ENCODE results near the gene TMED6. TPM values are rescaled to one million over a fixed set of nuclear protein-coding genes. Genes with fewer than 3 reads are reported as not detected.

TMED6 gene
- total RNA-seq, 1 donor from 2014 or later, result not detected

DNA sequence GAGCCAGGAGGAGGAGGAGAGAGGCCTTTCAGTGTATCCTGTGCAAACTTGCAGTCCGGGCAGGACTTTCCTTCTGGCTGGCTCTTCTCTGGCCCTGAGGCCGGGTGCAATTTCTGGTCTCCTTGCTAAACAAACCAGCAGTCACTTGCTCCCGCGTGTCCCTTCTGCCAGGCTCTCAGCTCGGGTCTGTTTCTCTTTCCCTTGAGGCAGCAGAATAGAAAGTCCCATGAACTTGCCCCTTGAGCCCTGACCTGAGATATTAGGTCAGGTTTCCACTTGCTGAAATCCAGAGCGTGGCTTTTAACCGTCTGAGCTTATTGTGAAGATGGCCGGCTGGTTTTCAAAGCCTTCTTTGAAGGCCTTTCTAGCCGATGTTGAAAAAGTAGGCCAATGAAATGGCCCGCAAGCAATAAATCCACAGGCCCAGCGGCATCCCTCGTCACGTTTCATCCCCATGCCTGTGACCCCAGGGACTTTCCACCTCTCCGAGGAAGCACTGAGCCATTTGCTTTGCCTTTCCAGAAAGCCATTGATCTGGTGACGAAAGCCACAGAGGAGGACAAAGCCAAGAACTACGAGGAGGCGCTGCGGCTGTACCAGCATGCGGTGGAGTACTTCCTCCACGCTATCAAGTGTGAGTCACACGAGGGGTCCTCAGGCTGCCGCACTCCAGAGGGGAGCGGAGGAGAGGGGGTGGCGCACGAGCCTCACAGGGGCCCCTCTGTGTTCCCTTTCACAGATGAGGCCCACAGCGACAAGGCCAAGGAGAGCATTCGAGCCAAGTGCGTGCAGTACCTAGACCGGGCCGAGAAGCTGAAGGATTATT lies 35.9 kb downstream of the TMED6 start:
- no peak for DNase-seq (ENCODE audit: low spot score)
- Histone ChIP-seq H3K4me2 (no peak overlapping the region), H3K4me3 (no peak overlapping the region), H3K36me3 (no peaks in the 10 kb centered on the region), H3K27ac (no peak overlapping the region), H4K20me1 (ENCODE audit: low read depth) (peaks cover 24% of the 10 kb centered on the region), H3K9ac (no peak overlapping the region), H2AFZ (replicated peaks) (no peak overlapping the region), H3K4me1 (no peaks in the 10 kb centered on the region), H3K79me2 (ENCODE audit: low read depth) (peaks cover 41% of the 10 kb centered on the region), H3F3A (ENCODE audit: low read depth) (peaks cover 2% of the 10 kb centered on the region), H3K9me3 (ENCODE audit: low read depth) (no peaks in the 10 kb centered on the region), H3K27me3 (no peaks in the 10 kb centered on the region)
- Mint-ChIP-seq H3K4me3 (no peak overlapping the region), H3K36me3 (peaks cover 21% of the 10 kb centered on the region), H3K9me3 (no peaks in the 10 kb centered on the region), H3K4me1 (peaks cover 11% of the 10 kb centered on the region), H3K27me3 (ENCODE audit: insufficient read depth, low read depth) (peaks cover 3% of the 10 kb centered on the region), H3K27ac (peak overlapping the region; percentile 11)
- TF ChIP-seq CTCF (IDR thresholded peaks at IDR 0.05) (no peak), EZH2phosphoT487 (IDR thresholded peaks at IDR 0.05) (no peak), EZH2 (IDR thresholded peaks at IDR 0.05) (no peak)

GRCh38 chr16:69314534-69314933 lies 37.1 kb downstream of the TMED6 start:
- Histone ChIP-seq H3K4me3 (no peak overlapping the region), H3F3A (ENCODE audit: low read depth) (peaks cover 8% of the 10 kb centered on the region), H3K9ac (no peak overlapping the region), H3K79me2 (ENCODE audit: low read depth) (peaks cover 41% of the 10 kb centered on the region), H3K4me1 (no peaks in the 10 kb centered on the region), H3K9me3 (ENCODE audit: low read depth) (no peaks in the 10 kb centered on the region), H3K4me2 (no peak overlapping the region), H3K27ac (no peak overlapping the region), H2AFZ (replicated peaks) (no peak overlapping the region), H4K20me1 (ENCODE audit: low read depth) (peaks cover 24% of the 10 kb centered on the region), H3K36me3 (no peaks in the 10 kb centered on the region), H3K27me3 (no peaks in the 10 kb centered on the region)
- no peak overlapping the region for H3K4me3 Mint-ChIP-seq
- no peaks in the 10 kb centered on the region for H3K9me3 Mint-ChIP-seq
- DNase-seq (ENCODE audit: low spot score), result no peak
- peaks cover 4% of the 10 kb centered on the region for H3K27me3 Mint-ChIP-seq (ENCODE audit: insufficient read depth, low read depth)
- peaks cover 18% of the 10 kb centered on the region for H3K4me1 Mint-ChIP-seq
- H3K27ac Mint-ChIP-seq, result no peak overlapping the region
- TF ChIP-seq EZH2phosphoT487 (IDR thresholded peaks at IDR 0.05) (no peak), CTCF (IDR thresholded peaks at IDR 0.05) (no peak), EZH2 (IDR thresholded peaks at IDR 0.05) (no peak)
- H3K36me3 Mint-ChIP-seq, result peaks cover 18% of the 10 kb centered on the region

DNA sequence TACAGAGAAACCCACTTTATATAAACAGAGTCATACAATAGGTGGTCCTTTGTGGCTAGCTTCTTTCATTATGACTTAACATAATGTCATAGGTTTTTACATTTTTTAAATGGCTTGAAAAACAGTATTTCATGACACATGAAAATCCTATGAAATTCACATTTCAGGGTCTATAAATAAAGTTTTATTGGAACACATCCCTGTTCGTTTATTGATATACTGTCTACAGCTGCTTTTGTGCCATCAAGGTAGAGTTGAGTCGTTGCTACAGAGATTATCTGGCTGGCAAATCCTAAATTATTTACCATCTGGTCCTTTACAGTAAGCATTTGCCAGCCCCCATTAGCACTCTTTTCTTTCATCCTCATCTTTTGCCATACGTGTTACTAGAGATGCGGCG lies 38.1 kb downstream of the TMED6 start:
- Mint-ChIP-seq H3K4me1 (peaks cover 18% of the 10 kb centered on the region), H3K9me3 (no peaks in the 10 kb centered on the region), H3K36me3 (peaks cover 15% of the 10 kb centered on the region), H3K4me3 (peak overlapping the region; percentile 74), H3K27ac (no peak overlapping the region), H3K27me3 (ENCODE audit: insufficient read depth, low read depth) (peaks cover 3% of the 10 kb centered on the region)
- Histone ChIP-seq H3K4me1 (no peaks in the 10 kb centered on the region), H3K4me2 (no peak overlapping the region), H3K9ac (no peak overlapping the region), H3K27ac (no peak overlapping the region), H3K9me3 (ENCODE audit: low read depth) (no peaks in the 10 kb centered on the region), H3K4me3 (no peak overlapping the region), H2AFZ (replicated peaks) (no peak overlapping the region), H3F3A (ENCODE audit: low read depth) (peaks cover 18% of the 10 kb centered on the region), H3K79me2 (ENCODE audit: low read depth) (peaks cover 41% of the 10 kb centered on the region), H4K20me1 (ENCODE audit: low read depth) (peaks cover 15% of the 10 kb centered on the region), H3K36me3 (no peaks in the 10 kb centered on the region), H3K27me3 (no peaks in the 10 kb centered on the region)
- no peak for TF ChIP-seq EZH2 (IDR thresholded peaks at IDR 0.05)
- no peak for TF ChIP-seq EZH2phosphoT487 (IDR thresholded peaks at IDR 0.05)
- TF ChIP-seq CTCF (IDR thresholded peaks at IDR 0.05), result no peak
- no peak for DNase-seq (ENCODE audit: low spot score)
